DND-41 (cell line): Measurements from ENCODE around the gene TPPP2.

ENCODE experiments used
- ATAC-seq: fragments of 200-7000 bp; cut with Tn5 transposase; 3 replicates; pipeline ENCODE4 v1.9.1; 2021; ENCODE audit warnings: low read depth; ENCODE audit not compliant: insufficient read depth
- DNase-seq: peaks from one replicate; pipeline ENCODE4 v3.0.0-alpha.2; 2020
- H2AFZ ChIP-seq: 2 replicates; pipeline ENCODE4 v1.6.0; 2012; ENCODE audit warnings: low read depth, low read length
- H3K27ac ChIP-seq: 2 replicates; pipeline ENCODE4 v1.5.1; 2012; ENCODE audit warnings: low read length, inconsistent platforms
- H3K27me3 ChIP-seq: fragments of 200-600 bp; sonication (generic); 2 replicates; pipeline ENCODE4 v1.6.0; 2012; ENCODE audit warnings: low read length, mild to moderate bottlenecking, inconsistent platforms; ENCODE audit not compliant: insufficient read depth, poor library complexity
- H3K36me3 ChIP-seq: 2 replicates; pipeline ENCODE4 v1.5.1; 2012; ENCODE audit warnings: low read length, inconsistent platforms; ENCODE audit not compliant: insufficient read depth
- H3K4me1 ChIP-seq: 2 replicates; pipeline ENCODE4 v1.5.1; 2012; ENCODE audit warnings: mild to moderate bottlenecking, low read length; ENCODE audit not compliant: insufficient read depth
- H3K4me2 ChIP-seq: 2 replicates; pipeline ENCODE4 v1.6.0; 2012; ENCODE audit warnings: mild to moderate bottlenecking, moderate library complexity, low read length, inconsistent platforms; ENCODE audit not compliant: insufficient read depth
- H3K4me3 ChIP-seq, 2 experiments: fragments of 200-600 bp in 1 of 2; shearing (Covaris generic) in 1 of 2; 2 replicates each; pipeline ENCODE4 v1.5.1; 2012 to 2016; ENCODE audit warnings: inconsistent platforms in 2 of 2, low read length in 2 of 2, mild to moderate bottlenecking in 2 of 2, low read depth in 1 of 2, moderate library complexity in 1 of 2
- H3K79me2 ChIP-seq: 2 replicates; pipeline ENCODE4 v1.6.0; 2012; ENCODE audit warnings: low read length, inconsistent platforms; ENCODE audit not compliant: insufficient read depth
- H3K9ac ChIP-seq: 2 replicates; pipeline ENCODE4 v1.6.0; 2012; ENCODE audit warnings: low read depth, mild to moderate bottlenecking, inconsistent platforms, low read length, moderate library complexity
- H3K9me3 ChIP-seq: 2 replicates; pipeline ENCODE4 v1.5.1; 2012; ENCODE audit warnings: low read length, moderate library complexity, mild to moderate bottlenecking, inconsistent platforms; ENCODE audit not compliant: insufficient read depth, severe bottlenecking
- H4K20me1 ChIP-seq: 2 replicates; pipeline ENCODE4 v1.6.0; 2012; ENCODE audit warnings: low read length; ENCODE audit not compliant: insufficient read depth
- EZH2 ChIP-seq: IDR thresholded peaks from 3 replicates; pipeline ENCODE4 v1.6.1; 2012; ENCODE audit warnings: borderline replicate concordance, low read depth, mild to moderate bottlenecking, moderate library complexity, low read length, inconsistent platforms; ENCODE audit not compliant: severe bottlenecking
- TF ChIP-seq, protein P1 (sequence below): IDR thresholded peaks from 2 replicates; pipeline ENCODE4 v1.5.1; 2012; ENCODE audit warnings: borderline replicate concordance, low read length, moderate library complexity, mild to moderate bottlenecking; ENCODE audit not compliant: poor library complexity, severe bottlenecking; ENCODE audit errors: extremely low read depth

The TPPP2 gene

DNA sequence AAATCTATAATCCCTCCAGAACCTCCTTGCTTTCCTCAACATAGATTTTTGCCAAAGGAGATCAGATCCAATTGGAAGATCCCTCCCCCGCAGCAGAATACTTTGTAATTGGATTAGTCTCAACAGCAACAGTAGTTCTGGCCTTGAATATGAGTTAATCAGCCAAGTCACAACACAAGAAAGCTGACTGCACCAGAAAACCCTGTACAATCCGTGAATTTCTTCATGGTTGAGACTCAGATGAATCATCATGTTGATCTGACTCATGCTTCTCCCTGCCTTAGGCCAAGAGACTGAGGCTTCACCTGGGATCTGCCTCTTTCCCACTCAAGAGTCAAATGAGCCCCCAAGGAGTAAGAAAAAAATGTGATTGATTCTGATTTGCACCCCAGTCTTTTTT, 43.2 kb upstream of the TPPP2 start:
- Histone ChIP-seq H3K27me3 (peaks cover 7% of the 10 kb centered on the region), H3K4me1 (peaks cover 25% of the 10 kb centered on the region), H3K4me3 (no peak overlapping the region), H3K27ac (no peak overlapping the region), H3K79me2 (peaks cover 26% of the 10 kb centered on the region), H3K36me3 (peaks cover 6% of the 10 kb centered on the region; the same call in 1 of the 2 replicates), H3K4me2 (no peak overlapping the region), H4K20me1 (no peaks in the 10 kb centered on the region), H3K9ac (no peak overlapping the region), H3K9me3 (no peaks in the 10 kb centered on the region), H2AFZ (no peak overlapping the region)
- DNase-seq = no peak
- ATAC-seq = no peak
- no peak for TF ChIP-seq EZH2
- TF ChIP-seq, protein P1, sequence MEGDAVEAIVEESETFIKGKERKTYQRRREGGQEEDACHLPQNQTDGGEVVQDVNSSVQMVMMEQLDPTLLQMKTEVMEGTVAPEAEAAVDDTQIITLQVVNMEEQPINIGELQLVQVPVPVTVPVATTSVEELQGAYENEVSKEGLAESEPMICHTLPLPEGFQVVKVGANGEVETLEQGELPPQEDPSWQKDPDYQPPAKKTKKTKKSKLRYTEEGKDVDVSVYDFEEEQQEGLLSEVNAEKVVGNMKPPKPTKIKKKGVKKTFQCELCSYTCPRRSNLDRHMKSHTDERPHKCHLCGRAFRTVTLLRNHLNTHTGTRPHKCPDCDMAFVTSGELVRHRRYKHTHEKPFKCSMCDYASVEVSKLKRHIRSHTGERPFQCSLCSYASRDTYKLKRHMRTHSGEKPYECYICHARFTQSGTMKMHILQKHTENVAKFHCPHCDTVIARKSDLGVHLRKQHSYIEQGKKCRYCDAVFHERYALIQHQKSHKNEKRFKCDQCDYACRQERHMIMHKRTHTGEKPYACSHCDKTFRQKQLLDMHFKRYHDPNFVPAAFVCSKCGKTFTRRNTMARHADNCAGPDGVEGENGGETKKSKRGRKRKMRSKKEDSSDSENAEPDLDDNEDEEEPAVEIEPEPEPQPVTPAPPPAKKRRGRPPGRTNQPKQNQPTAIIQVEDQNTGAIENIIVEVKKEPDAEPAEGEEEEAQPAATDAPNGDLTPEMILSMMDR = no peak

GRCh38 chr14:20988717-20989470, 41.1 kb upstream of the TPPP2 start:
- no peaks in the 10 kb centered on the region for H3K9me3 ChIP-seq
- peaks cover 25% of the 10 kb centered on the region for H3K36me3 ChIP-seq
- TF ChIP-seq, protein P1 = no peak
- no peak for TF ChIP-seq EZH2
- peaks cover 34% of the 10 kb centered on the region for H3K79me2 ChIP-seq
- H3K4me1 ChIP-seq = peaks cover 33% of the 10 kb centered on the region
- H3K9ac ChIP-seq = peak overlapping the region; percentile 71
- H4K20me1 ChIP-seq = no peaks in the 10 kb centered on the region
- peak; percentile 10 for DNase-seq
- H3K27ac ChIP-seq = peak overlapping the region; percentile 93
- peak overlapping the region; percentile 80 for H2AFZ ChIP-seq
- no peak for ATAC-seq
- peak overlapping the region; percentile 39 to 75 for H3K4me3 ChIP-seq
- no peaks in the 10 kb centered on the region for H3K27me3 ChIP-seq
- H3K4me2 ChIP-seq = peak overlapping the region; percentile 97

- no peak for ATAC-seq
- peak overlapping the region; percentile 39 to 76 for H3K4me3 ChIP-seq
- H3K27me3 ChIP-seq = no peaks in the 10 kb centered on the region
- peak overlapping the region; percentile 80 for H2AFZ ChIP-seq
- H3K27ac ChIP-seq = peak overlapping the region; percentile 93
- peak overlapping the region; percentile 71 for H3K9ac ChIP-seq
- H3K36me3 ChIP-seq = peaks cover 31% of the 10 kb centered on the region
- H3K4me1 ChIP-seq = peaks cover 33% of the 10 kb centered on the region
- TF ChIP-seq EZH2 = no peak
- TF ChIP-seq, protein P1 = no peak
- peak overlapping the region; percentile 97 for H3K4me2 ChIP-seq
- no peaks in the 10 kb centered on the region for H3K9me3 ChIP-seq
- no peak for DNase-seq
- H4K20me1 ChIP-seq = no peaks in the 10 kb centered on the region
- peaks cover 34% of the 10 kb centered on the region for H3K79me2 ChIP-seq
These were observed 40.6 kb upstream of the TPPP2 start for GRCh38 chr14:20989471-20989786.
